ENCODE data around the gene ZNF726.
"Not testable (repeated sequence)": the region's sequence is repeated elsewhere in the genome, so short reads cannot be mapped to it uniquely, and the experiment has no call there.

ZNF726 gene

DNA sequence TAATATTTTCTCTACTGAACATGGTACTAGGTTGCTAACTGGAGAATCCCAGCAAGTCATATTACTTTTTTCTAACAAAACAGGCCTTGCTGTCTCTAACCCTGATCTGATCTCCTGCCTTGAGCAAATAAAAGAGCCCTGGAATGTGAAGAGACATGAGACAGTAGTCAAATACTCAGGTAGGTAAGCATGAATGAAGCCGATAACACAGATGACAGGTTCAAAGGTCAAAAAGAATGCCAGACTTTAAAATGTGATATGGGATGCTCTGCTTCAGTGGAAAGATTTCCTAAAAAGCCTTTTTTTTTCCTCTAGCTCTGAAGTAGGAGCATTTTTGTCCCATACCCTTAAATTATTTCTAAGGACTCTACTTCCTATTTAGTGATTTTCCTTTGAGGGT lies 28.7 kb downstream of the ZNF726 start:
- DNase-seq (ENCODE audit: low read depth), result no peak

DNA sequence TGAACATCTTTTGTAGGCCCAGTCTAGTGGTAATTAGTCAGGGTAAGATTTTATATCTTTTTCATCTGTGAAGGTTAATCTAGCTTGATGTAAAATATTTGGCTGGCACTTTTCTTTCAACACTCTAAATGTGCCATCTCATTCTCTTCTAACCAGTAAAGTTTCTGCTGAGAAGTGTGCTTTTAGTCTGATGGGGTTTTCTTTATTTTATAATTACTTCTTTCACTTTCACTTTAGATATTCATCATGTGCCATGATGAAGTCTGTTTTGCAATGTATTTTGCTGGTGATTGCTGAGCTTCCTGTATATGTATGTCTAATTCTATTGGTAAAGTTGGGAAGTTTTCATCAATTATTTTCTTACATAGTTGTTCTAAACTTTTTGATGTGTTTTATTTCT lies 31.9 kb downstream of the ZNF726 start:
- DNase-seq (ENCODE audit: low read depth), result no peak

DNA sequence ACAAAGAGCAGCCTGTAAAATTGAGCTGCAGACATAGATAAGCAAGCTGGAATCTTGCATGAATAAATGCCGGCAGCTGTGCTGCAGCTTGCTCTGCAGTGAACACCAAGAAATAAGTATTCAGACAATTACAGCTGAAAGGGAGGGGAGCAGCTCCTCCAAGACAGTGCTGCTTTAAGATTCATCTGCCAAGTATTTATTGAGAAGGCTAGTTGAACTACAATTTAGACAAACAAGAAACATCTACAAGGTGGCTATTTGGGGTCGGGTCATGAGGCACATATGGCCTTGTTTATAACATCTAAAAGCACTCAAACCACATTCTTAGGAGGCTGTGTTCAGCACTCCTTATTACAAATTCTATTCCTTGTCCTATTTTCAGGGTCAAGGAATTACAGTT lies 34.9 kb downstream of the ZNF726 start:
- no peak for DNase-seq (ENCODE audit: low read depth)

DNA sequence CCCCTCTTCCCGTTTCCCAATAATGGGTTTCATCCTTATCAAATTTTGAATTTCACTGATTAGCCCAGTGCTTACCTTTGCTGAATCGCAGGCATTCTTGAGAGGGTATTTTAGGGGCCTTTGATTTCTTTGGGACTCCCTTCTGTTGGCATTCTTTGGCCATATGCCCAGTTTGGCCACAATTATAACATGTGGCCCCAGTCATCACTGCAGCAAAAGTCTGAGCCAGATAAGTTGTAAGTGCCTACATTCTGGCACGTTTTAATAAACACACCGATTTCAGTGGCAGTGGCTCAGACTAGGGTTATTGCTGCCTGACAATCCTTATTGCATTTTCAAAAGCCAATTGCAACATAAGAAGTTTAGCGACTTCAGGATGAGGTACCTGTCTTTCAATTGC lies 41.4 kb downstream of the ZNF726 start:
- DNase-seq (ENCODE audit: low read depth), result no peak

DNA sequence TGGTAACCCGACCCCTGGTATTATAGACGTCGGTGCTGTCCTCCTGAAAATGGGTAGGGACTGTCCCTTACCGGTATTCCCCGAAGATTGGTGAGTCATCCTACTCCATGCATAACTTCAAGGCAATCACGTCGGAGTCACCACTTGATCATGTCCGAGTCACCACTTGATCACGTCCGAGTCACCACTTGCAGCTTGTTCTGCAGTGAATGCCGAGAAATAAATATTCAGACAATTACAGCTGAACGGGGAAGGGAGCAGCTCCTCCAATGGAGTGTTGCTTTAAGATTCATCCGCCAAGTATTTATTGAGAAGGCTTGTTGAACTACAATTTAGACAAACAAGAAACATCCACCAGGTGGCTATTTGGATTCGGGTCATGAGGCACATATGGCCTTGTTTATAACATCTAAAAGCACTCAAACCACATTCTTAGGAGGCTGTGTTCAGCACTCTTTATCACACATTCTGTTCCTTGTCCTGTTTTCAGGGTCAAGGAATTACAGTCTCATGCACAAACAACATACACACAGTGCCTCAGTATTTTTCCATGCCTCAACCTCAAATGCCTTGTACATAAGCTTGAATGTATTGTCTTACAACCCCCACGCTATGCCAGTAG lies 43.1 kb downstream of the ZNF726 start:
- no peak for DNase-seq (ENCODE audit: low read depth)

DNA sequence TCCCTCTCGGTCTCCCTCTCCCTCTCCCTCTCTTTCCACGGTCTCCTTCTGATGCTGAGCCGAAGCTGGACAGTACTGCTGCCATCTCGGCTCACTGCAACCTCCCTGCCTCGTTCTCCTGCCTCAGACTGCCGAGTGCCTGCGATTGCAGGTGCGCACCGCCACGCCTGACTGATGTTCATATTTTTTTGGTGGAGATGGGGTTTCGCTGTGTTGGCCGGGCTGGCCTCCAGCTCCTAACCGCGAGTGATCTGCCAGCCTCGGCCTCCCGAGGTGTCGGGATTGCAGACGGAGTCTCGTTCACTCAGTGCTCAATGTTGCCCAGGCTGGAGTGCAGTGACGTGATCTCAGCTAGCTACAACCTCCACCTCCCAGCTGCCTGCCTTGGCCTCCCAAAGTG lies 48.7 kb downstream of the ZNF726 start:
- DNase-seq (ENCODE audit: low read depth), result not testable (repeated sequence)

DNA sequence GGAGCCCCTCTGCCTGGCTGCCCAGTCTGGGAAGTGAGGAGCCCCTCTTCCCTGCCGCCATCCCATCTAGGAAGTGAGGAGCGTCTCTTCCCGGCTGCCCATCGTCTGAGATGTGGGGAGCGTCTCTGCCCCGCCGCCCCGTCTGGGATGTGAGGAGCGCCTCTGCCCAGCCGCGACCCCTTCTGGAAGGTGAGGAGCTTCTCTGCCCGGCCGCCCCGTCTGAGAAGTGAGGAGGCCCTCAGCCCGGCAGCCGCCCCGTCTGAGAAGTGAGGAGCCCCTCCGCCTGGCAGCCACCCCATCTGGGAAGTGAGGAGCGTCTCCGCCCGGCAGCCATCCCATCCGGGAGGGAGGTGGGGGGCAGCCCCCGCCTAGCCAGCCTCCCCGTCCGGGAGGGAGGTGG lies 49.2 kb downstream of the ZNF726 start:
- not testable (repeated sequence) for DNase-seq (ENCODE audit: low read depth)

DNA sequence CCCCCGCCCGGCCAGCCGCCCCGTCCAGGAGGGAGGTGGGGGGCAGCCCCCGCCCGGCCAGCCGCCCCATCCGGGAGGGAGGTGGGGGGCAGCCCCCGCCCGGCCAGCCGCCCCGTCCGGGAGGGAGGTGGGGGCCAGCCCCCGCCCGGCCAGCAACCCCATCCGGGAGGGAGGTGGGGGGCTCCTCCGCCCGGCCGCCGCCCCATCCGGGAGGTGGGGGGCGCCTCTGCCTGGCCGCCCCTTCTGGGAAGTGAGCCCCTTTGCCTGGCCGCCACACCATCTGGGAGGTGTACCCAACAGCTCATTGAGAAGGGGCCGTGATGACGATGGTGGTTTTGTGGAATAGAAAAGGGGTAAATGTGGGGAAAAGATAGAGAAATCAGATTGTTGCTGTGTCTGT lies 49.6 kb downstream of the ZNF726 start:
- DNase-seq (ENCODE audit: low read depth), result not testable (repeated sequence)

DNA sequence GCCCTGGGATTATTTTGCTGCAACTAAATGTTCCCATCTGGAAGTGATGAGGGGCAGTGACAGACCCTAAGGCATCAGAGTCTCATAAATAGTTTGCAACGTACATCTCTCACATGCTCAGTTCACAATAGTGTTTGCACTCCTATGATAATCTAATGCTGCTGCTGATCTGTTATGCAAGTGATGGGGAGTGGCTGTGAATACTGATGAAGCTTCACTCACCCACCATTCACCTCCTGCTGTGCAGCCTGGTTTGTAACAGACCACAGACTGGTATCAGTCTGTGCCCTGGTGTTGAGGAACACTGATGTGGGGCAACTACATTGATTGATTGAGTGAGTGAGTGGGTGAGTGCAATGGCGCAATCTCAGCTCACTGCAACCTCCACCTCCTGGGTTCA lies 54.9 kb downstream of the ZNF726 start:
- DNase-seq (ENCODE audit: low read depth), result no peak

DNA sequence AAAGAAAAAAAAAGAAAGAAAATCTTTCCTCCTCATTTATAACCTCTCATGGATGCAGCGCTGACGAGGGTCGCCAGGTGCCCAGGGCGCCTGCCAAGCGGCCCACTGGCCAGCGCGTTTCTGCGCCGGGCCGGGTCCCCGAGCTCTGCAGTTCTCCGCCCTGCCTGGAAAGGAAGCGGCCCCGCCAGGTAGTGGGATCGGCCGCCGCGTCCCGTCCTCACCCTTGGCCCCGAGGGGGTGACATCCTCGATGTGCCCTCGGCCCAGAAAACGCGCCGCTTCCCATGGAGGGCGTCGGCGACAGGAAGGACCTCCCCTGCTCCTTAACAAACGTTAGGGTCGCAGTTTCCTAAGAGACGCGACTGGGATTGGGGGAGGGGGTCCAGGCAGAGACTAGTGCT lies 56.9 kb downstream of the ZNF726 start:
- no peak for DNase-seq (ENCODE audit: low read depth)

DNA sequence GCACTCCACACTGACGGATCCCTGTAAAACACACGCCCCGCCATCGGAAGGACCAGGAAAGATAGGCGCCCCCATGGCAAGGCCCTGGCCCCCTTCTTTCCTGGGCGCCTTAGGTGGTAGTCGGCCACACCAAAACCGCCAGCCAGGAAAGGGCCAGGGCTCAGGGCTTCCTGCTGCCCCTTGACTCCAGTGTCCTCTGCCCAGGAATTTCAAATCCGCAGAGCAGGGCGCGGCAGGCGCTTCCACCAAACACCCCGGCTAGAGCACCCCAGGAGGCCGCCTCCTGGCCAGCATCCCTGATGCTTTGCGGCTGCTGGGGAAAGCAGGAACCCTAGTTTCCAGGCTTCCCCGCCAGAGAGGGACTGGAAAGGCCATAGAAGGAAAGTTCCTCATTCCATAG lies 57.5 kb downstream of the ZNF726 start:
- DNase-seq (ENCODE audit: low read depth), result no peak

DNA sequence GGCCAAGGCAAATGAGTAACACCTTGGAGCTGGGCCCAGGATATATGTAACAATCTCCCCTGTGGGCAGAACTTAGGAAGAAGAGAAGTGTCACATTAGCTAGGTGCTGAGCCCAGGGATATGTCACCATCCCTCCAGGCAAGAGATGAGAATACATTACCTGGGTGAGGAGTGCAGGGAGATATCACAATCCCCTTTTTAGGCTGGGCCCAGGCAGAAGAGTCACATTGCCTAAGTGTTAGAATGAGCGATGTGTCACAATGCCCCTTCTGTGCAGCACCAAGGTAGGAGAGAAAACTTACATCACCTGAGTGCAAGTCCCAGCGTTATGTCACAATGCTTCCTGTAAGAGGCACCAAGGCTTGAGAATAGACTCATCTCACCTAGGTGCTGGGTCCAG lies 60.3 kb downstream of the ZNF726 start:
- no peak for DNase-seq (ENCODE audit: low read depth)

DNA sequence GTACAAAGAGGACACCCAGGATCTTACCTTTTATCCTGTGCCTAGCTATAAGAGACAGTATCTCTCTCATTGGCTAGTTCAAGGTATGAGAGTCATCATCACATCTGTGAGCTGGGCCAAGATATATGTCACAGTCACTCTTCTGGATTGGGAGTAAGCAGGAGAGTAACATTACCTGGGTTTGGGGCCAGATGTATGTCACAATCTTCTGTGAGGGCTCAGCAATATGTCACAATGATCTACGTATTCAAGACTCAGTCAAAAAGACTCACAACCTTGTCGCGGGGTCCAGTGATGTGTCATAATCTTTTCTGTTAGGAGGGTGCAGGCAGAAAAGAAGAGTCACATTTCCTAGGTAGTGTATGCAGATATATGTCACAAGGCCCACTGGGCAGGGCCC lies 61.9 kb downstream of the ZNF726 start:
- DNase-seq (ENCODE audit: low read depth), result not testable (repeated sequence)

DNA sequence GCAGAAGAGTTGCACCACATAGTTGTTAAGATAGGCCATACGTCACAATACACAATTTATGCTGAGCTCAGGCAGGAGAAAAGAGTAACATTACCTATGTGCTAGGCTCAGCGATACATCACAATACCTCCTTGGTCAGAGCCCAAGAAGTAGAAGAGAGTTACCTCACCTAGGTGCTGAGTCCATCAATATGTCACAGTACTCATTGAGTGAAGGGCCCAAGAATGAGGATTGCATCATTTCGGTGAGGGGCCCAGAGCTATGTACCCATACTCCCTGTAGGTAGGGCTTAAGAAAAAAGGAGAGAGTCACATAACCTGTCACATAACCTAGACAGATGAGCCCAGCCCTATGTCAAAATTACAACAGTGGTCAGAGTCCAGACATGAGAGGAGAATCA lies 62.6 kb downstream of the ZNF726 start:
- DNase-seq (ENCODE audit: low read depth), result not testable (repeated sequence)

DNA sequence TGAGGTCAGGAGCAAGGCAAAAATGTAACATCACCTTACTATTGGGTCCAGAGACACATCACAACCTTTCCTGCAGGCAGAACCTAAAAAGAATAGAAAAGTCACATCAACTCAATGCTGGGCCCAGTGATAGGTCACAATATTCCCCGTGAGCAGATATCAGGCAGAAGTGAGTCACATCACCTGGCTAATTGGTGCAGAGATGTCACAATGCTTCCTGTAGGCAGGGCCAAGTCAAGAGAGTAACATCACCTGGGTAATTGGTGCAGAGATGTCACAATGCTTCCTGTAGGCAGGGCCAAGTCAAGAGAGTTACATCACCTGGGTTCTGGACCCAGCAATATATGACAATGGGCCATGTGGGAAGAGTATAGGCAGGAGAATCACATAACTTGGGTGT lies 63.4 kb downstream of the ZNF726 start:
- DNase-seq (ENCODE audit: low read depth), result no peak

DNA sequence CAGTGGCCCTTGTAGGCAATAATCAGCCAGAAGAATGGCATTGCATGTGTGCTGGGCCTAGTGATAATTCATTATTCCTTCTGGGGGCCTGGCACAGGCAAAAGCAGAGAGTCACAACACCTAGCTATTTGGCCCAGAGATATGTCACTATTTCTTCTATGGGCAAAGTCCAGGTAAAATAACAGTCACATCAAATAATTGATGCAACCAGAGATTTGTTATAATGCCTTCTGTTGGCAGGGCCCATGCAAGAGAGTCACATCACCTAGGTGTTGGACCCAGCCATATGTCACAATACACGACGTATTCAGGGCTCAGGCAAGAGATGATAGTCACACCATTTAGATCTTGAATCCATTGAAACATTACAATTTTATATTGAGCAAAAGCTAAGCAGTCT lies 66.1 kb downstream of the ZNF726 start:
- DNase-seq (ENCODE audit: low read depth), result no peak

DNA sequence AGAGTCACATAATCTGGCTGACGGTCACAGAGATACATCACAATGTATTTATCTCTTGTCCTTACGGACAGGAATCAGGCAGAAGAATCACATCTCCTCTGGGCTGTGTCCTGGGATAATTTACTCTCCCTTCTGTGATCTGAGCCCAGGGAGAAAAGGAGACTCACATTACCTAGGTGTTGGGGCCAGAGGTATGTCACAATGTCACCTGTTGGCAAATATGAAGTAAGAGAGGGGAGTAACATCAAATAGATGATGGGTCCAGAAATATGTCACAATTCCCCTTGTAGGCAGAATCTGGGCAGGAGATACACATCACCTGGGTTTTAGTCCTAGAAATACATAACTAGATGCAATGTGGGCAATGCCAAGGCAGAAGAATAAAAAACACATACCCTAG lies 67.2 kb downstream of the ZNF726 start:
- DNase-seq (ENCODE audit: low read depth), result no peak

DNA sequence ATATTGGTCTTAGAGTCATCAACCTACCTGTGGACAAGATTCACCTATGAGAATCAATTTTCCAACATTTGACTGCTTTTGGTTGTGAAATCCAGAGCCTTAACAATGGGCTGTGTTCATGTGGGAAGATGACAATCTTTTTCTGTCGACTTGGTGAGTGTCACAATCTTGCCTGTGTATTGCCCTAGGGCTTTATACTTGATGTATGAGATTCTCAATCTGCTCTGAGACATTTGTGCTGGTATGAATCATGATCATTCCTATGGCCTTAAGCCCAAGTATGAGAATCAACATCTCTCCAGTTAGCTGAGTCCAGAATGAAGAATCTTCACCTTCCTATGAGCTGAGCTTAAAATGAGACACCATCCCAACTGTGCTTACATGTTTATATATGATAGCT lies 68.7 kb downstream of the ZNF726 start:
- no peak for DNase-seq (ENCODE audit: low read depth)

Measured in T follicular helper cell (primary cell).